Measurements from ENCODE around the gene SLC20A1.
"Not testable (repeated sequence)": the region's sequence is repeated elsewhere in the genome, so short reads cannot be mapped to it uniquely, and the experiment has no call there.

The SLC20A1 gene

DNA sequence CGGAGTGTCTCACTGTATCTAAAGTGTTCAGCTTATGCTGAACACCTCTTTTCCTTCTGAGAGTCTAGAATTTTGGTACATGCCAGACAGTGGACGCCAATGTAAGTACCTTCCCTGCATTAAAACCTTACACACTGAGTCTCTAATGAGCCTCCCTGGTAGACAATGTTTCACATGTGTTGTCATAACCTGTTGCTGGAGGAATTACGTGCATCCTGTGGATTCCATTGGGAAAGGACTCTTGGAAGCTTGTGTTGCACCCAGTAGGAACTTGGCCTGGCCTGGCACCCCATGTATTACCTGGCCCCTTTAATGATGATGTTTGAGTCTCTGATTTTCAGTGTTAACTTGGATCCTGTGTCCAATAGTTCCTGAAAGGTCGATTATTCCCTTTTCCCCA is 40.8 kb upstream of the SLC20A1 start:
- TF ChIP-seq, protein P1, sequence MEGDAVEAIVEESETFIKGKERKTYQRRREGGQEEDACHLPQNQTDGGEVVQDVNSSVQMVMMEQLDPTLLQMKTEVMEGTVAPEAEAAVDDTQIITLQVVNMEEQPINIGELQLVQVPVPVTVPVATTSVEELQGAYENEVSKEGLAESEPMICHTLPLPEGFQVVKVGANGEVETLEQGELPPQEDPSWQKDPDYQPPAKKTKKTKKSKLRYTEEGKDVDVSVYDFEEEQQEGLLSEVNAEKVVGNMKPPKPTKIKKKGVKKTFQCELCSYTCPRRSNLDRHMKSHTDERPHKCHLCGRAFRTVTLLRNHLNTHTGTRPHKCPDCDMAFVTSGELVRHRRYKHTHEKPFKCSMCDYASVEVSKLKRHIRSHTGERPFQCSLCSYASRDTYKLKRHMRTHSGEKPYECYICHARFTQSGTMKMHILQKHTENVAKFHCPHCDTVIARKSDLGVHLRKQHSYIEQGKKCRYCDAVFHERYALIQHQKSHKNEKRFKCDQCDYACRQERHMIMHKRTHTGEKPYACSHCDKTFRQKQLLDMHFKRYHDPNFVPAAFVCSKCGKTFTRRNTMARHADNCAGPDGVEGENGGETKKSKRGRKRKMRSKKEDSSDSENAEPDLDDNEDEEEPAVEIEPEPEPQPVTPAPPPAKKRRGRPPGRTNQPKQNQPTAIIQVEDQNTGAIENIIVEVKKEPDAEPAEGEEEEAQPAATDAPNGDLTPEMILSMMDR (IDR thresholded peaks at IDR 0.05; ENCODE audit: low read depth, low read length): no peak
- DNase-seq (ENCODE audit: low read depth in 2 of 2): no peak

DNA sequence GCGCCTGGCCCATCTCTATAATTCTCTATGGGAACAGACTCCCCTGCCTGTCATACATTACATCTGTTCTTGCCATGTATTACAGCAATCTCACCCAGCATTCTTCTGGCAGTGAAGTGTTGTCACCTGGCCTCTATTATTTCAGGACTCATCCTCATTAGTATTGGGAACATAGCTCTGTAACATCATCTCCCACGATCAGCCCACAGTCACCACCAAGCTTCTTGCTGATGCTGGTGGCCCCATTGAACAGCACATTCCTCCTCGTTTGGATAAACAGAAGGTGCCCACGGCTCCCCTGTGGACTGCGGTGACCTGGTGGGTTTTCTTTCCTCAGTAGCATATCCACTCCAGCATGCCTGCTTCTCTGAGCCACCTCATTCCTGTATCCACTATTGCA is 39.8 kb upstream of the SLC20A1 start:
- no peak for DNase-seq (ENCODE audit: low read depth in 2 of 2)
- H3K4me3 ChIP-seq (replicated peaks in 1 of 2; ENCODE audit: low read depth in 2 of 2, low read length in 2 of 2): no peak overlapping the region
- TF ChIP-seq, protein P1 (IDR thresholded peaks at IDR 0.05; ENCODE audit: low read depth, low read length): no peak

More for the DNA sequence above, 40.8 kb upstream of the SLC20A1 start:
- no peak overlapping the region for H3K4me3 ChIP-seq (replicated peaks in 1 of 2; ENCODE audit: low read depth in 2 of 2, low read length in 2 of 2)

DNA sequence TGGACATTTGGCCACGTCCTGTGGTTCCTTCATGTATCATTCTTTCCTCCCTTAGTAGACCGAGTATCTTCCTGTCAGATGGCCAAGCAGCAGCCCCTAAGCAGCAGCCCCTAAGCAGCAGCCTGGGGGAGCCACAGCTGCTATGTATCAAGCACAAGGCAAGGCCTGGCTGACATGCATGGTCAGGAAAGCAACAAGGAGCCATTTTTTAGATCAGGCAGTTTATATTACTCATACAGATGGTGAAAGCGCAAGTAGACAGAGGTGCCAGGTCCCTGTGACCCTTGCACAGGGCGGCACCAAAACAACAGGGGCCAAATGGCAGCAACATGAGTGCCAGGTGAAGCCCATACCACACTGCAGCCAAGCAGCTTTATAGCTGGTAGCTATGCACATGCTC is 39.2 kb upstream of the SLC20A1 start:
- H3K4me3 ChIP-seq (replicated peaks in 1 of 2; ENCODE audit: low read depth in 2 of 2, low read length in 2 of 2): no peak overlapping the region
- no peak for DNase-seq (ENCODE audit: low read depth in 2 of 2)
- TF ChIP-seq, protein P1 (IDR thresholded peaks at IDR 0.05; ENCODE audit: low read depth, low read length): no peak

DNA sequence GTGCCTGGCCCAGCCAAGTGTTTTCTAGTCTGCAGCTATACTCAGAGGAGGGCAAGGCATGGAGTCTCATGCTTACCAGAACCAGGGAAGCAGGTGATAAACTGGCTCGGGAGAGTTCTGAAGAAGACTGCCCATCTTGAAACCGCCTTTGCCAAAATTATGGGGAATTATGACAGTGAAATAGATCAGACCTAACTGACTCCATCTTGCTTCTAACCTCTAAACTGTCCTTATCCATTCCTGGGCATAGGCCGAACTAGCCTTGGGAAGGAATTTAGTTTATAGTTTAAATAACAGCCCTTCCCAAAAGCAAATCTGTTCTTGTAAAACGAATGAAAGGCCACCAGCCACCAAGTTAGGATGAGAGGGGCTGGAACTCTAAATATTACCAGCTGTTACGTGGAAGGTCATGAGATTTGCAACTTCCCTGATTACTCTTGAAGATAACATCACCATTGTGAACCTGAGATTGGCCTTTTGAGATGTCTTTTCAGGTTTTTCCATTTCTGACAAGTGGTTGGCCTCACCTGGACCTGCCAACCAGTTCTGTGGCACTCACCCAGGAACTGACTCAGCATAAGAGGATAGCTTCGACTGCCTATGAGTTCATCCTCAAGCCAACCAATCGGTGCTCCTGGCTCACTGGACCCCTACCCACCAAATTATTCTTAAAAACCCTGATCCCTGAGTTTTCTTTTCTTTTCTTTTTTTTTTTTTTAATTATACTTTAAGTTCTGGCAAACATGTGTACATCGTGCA is 37.9 kb upstream of the SLC20A1 start:
- no peak for DNase-seq (ENCODE audit: low read depth in 2 of 2)
- no peak overlapping the region for H3K4me3 ChIP-seq (replicated peaks in 1 of 2; ENCODE audit: low read depth in 2 of 2, low read length in 2 of 2)
- TF ChIP-seq, protein P1 (IDR thresholded peaks at IDR 0.05; ENCODE audit: low read depth, low read length): no peak

DNA sequence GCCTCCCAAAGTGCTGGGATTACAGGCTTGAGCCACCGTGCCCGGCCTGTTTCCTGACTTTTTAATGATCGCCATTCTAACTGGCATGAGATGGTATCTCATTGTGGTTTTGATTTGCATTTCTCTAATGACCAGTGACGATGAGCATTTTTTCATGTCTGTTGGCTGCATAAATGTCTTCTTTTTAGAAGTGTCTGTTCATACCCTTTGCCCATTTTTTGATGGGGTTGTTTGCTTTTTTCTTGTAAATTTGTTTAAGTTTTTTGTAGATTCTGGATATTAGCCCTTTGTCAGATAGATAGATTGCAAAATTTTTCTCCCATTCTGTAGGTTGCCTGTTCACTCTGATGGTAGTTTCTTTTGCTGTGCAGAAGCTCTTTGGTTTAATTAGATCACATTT is 36.4 kb upstream of the SLC20A1 start:
- H3K4me3 ChIP-seq (replicated peaks in 1 of 2; ENCODE audit: low read depth in 2 of 2, low read length in 2 of 2); DNase-seq (ENCODE audit: low read depth in 2 of 2): not testable (repeated sequence)

DNA sequence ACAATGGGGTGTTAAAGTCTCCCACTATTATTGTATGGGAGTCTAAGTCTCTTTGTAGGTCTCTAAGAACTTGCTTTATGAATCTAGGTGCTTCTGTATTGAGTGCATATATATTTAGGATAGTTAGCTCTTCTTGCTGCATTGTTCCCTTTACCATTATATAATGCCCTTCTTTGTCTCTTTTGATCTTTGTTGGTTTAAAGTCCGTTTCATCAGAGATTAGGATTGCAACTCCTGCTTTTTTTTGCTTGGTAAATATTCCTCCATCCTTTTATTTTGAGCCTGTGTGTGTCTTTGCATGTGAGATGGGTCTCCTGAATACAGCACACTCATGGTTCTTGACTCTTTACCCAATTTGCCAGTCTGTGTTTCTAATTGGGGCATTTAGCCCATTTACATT is 33.5 kb upstream of the SLC20A1 start:
- not testable (repeated sequence) for DNase-seq (ENCODE audit: low read depth in 2 of 2); H3K4me3 ChIP-seq (replicated peaks in 1 of 2; ENCODE audit: low read depth in 2 of 2, low read length in 2 of 2)

DNA sequence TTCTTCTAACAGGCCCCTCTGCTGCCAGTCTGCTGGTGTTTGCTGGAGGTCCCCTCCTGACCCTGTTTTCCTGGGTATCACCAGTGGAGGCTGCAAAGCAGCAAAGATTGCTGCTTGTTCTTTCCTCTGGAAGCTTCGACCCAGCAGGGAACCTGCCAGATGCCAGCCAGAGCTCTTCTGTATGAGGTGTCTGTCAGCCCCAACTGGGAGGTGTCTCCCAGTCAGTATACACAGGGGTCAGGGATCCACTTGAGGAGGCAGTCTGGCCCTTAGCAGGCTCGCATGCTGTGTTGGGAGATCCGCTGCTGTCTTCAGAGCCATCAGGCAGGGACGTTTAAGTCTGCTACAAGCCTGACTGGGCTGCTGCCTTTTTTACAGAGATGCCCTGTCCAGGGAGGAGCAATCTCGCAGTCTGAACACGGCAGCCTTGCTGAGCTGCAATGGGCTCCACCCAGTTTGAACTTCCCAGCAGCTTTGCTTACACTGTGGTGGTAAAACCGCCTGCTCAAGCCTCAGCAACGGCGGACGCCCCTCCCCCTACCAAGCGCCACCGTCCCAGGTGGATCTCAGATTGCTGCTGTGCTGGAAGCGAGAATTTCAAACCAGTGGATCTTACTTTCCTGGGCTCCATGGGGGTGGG is 31.4 kb upstream of the SLC20A1 start:
- TF ChIP-seq, protein P1 (IDR thresholded peaks at IDR 0.05; ENCODE audit: low read depth, low read length): no peak
- no peak overlapping the region for H3K4me3 ChIP-seq (replicated peaks in 1 of 2; ENCODE audit: low read depth in 2 of 2, low read length in 2 of 2)
- DNase-seq (ENCODE audit: low read depth in 2 of 2): no peak

DNA sequence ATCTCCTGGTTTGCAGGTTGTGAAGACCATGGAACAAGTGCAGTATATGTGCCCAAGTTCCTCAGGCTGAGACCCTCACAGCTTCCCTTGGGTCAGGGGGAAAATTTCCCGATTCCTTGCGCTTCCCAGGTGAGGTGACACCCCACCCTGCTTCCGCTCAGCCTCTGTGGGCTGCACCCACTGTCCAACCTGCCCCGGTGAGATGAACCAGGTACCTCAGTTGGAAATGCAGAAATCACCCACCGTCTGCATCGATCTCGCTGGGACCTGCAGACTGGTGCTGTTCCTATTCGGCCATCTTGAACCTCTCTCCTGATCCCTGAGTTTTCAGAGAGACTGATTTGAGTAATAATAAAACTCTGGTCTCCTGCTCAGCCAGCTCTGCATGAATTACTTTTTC is 30.7 kb upstream of the SLC20A1 start:
- no peak overlapping the region for H3K4me3 ChIP-seq (replicated peaks in 1 of 2; ENCODE audit: low read depth in 2 of 2, low read length in 2 of 2)
- TF ChIP-seq, protein P1 (IDR thresholded peaks at IDR 0.05; ENCODE audit: low read depth, low read length): no peak
- DNase-seq (ENCODE audit: low read depth in 2 of 2): no peak

DNA sequence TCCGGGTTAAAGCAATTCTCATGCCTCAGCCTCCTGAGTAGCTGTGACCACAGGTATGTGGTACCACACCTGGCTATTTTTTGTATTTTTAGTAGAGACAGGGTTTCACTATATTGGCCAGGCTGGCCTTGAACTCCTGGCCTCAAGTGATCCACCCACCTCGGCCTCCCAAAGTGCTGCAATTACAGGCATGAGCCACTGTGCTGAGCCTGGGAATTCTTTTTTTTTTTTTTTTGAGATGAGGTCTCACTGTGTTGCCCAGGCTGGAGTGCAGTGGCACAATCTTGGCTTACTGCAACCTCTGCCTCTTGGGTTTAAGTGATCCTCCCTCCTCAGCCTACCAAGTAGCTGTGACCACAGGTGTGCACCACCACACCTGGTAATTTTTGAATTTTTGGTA is 29.9 kb upstream of the SLC20A1 start:
- DNase-seq (ENCODE audit: low read depth in 2 of 2); H3K4me3 ChIP-seq (replicated peaks in 1 of 2; ENCODE audit: low read depth in 2 of 2, low read length in 2 of 2): not testable (repeated sequence)

Measured in cardiac fibroblast (primary cell).